ENCODE data around the gene B4GALNT3.

- TF ChIP-seq POLR2AphosphoS5 (IDR thresholded peaks at IDR 0.05; ENCODE audit: low read depth) (no peak), CREB1 (CRISPR knock-in tag; IDR thresholded peaks at IDR 0.05; ENCODE audit: low read depth) (no peak), CTCF (conservative IDR thresholded peaks at IDR 0.05; ENCODE audit: low read depth in 2 of 2) (no peak), EZH2phosphoT487 (IDR thresholded peaks at IDR 0.05; ENCODE audit: unreplicated experiment) (no peak), NANOG (IDR thresholded peaks at IDR 0.05; ENCODE audit: borderline replicate concordance) (no peak), EZH2 (IDR thresholded peaks at IDR 0.05; ENCODE audit: low read depth, unreplicated experiment) (no peak)
These were observed 13.5 kb downstream of the B4GALNT3 start for GRCh38 chr12:473198-473597.
